Naive B cell (primary cell): Measurements from ENCODE around the gene FARS2. TPM values are rescaled to one million over a fixed set of nuclear protein-coding genes. Genes with fewer than 3 reads are reported as not detected.
A peak's percentile ranks its signal among the peaks of the same experiment; 100 is the strongest.

Source experiments
- ATAC-seq, 2 donors: fragments of 150-1000 bp; cut with Tn5 transposase; 2 replicates each; pipeline ENCODE4 v1.10.0; 2021; ENCODE audit warnings: low read depth in 2 of 2, mild to moderate bottlenecking in 2 of 2, moderate library complexity in 2 of 2
- DNase-seq: peaks from one replicate; pipeline ENCODE4 v3.0.0; 2022
- H3K27ac Mint-ChIP-seq, 6 donors: one replicate each; pipeline ENCODE4 v1.8.0; 2020 to 2022; ENCODE audit warnings: mild to moderate bottlenecking in 6 of 6, mixed read lengths in 6 of 6, moderate library complexity in 5 of 6, inconsistent platforms in 2 of 6
- H3K27me3 Mint-ChIP-seq, 3 donors: one replicate each; pipeline ENCODE4 v1.8.0; 2021 to 2022; ENCODE audit warnings: mixed read lengths in 3 of 3, mild to moderate bottlenecking in 1 of 3
- H3K36me3 Mint-ChIP-seq, 2 donors: one replicate each; pipeline ENCODE4 v1.8.0; 2020 to 2022; ENCODE audit warnings: mixed read lengths in 2 of 2, inconsistent platforms in 1 of 2, mild to moderate bottlenecking in 1 of 2
- H3K4me1 Mint-ChIP-seq, 3 donors: one replicate each; pipeline ENCODE4 v1.8.0; 2020 to 2022; ENCODE audit warnings: mixed read lengths in 3 of 3, inconsistent platforms in 1 of 3, mild to moderate bottlenecking in 1 of 3, moderate library complexity in 1 of 3
- H3K4me3 Mint-ChIP-seq, 8 donors: one replicate each; pipeline ENCODE4 v1.8.0; 2020 to 2022; ENCODE audit warnings: mild to moderate bottlenecking in 8 of 8, mixed read lengths in 8 of 8, moderate library complexity in 8 of 8, inconsistent platforms in 2 of 8
- H3K9me3 Mint-ChIP-seq, 7 donors: one replicate each; pipeline ENCODE4 v1.8.0; 2020 to 2022; ENCODE audit warnings: mixed read lengths in 7 of 7, mild to moderate bottlenecking in 5 of 7, inconsistent platforms in 2 of 7, moderate library complexity in 1 of 7
- polyA plus RNA-seq, 6 donors: library from polyadenylated mRNA; unstranded; fragments of 300-500 nt; fragmentation: Illumina TruSeq; gene quantifications; one replicate each; pipeline ENCODE4 v1.2.3, GENCODE V29; 2021; ENCODE audit warnings: low read depth in 6 of 6

FARS2 gene
- polyA plus RNA-seq, 6 donors from 2014 or later = 25.7 to 35.9 (median 27.6) TPM

GRCh38 chr6:5671601-5672559, 410.6 kb downstream of the FARS2 start:
- peaks cover 15 to 30% (median 29%) of the 10 kb centered on the region in 3 donors for H3K4me1 Mint-ChIP-seq
- ATAC-seq (no peak), DNase-seq (no peak)
- no peaks in the 10 kb centered on the region for H3K9me3 Mint-ChIP-seq
- H3K4me3 Mint-ChIP-seq = peak overlapping the region in 5 of 8 donors; percentile 7 to 73 (median 19)
- H3K27ac Mint-ChIP-seq = peak overlapping the region; percentile 63 to 94 (median 80)
- no peaks in the 10 kb centered on the region for H3K27me3 Mint-ChIP-seq
- H3K36me3 Mint-ChIP-seq = no peaks in the 10 kb centered on the region

GRCh38 chr6:5672581-5673011, 411.3 kb downstream of the FARS2 start:
- no peak for DNase-seq
- Mint-ChIP-seq H3K9me3 (no peaks in the 10 kb centered on the region), H3K27ac (peak overlapping the region in 1 of 6 donors; percentile 88), H3K27me3 (no peaks in the 10 kb centered on the region), H3K4me3 (peak overlapping the region in 1 of 8 donors; percentile 7), H3K4me1 (peaks cover 14 to 29% (median 26%) of the 10 kb centered on the region in 3 donors), H3K36me3 (peaks cover 0 to 2% of the 10 kb centered on the region in 2 donors)
- no peak for ATAC-seq

GRCh38 chr6:5673019-5673790, 411.9 kb downstream of the FARS2 start:
- no peak for ATAC-seq
- H3K27me3 Mint-ChIP-seq = no peaks in the 10 kb centered on the region
- no peak overlapping the region for H3K4me3 Mint-ChIP-seq
- peaks cover 0 to 7% of the 10 kb centered on the region in 2 donors for H3K36me3 Mint-ChIP-seq
- peaks cover 14 to 25% (median 23%) of the 10 kb centered on the region in 3 donors for H3K4me1 Mint-ChIP-seq
- DNase-seq = no peak
- no peak overlapping the region for H3K27ac Mint-ChIP-seq
- no peaks in the 10 kb centered on the region for H3K9me3 Mint-ChIP-seq

GRCh38 chr6:5674141-5674540, 412.8 kb downstream of the FARS2 start:
- DNase-seq = no peak
- no peaks in the 10 kb centered on the region for H3K9me3 Mint-ChIP-seq
- peaks cover 0 to 7% of the 10 kb centered on the region in 2 donors for H3K36me3 Mint-ChIP-seq
- ATAC-seq = no peak
- peak overlapping the region in 2 of 6 donors; percentile 6 to 33 for H3K27ac Mint-ChIP-seq
- no peaks in the 10 kb centered on the region for H3K27me3 Mint-ChIP-seq
- no peak overlapping the region for H3K4me3 Mint-ChIP-seq
- H3K4me1 Mint-ChIP-seq = peaks cover 15 to 28% (median 28%) of the 10 kb centered on the region in 3 donors

- Mint-ChIP-seq H3K4me3 (no peak overlapping the region), H3K27ac (no peak overlapping the region)
Observed at GRCh38 chr6:5674721-5675120, 413.4 kb downstream of the FARS2 start.

GRCh38 chr6:5676701-5677100, 415.4 kb downstream of the FARS2 start:
- Mint-ChIP-seq H3K36me3 (peaks cover 0 to 7% of the 10 kb centered on the region in 2 donors), H3K4me1 (peaks cover 32 to 43% (median 42%) of the 10 kb centered on the region in 3 donors), H3K27me3 (no peaks in the 10 kb centered on the region), H3K9me3 (no peaks in the 10 kb centered on the region), H3K27ac (no peak overlapping the region), H3K4me3 (no peak overlapping the region)
- ATAC-seq (no peak), DNase-seq (no peak)

More at GRCh38 chr6:5674721-5675120, 413.4 kb downstream of the FARS2 start:
- peaks cover 20 to 34% (median 34%) of the 10 kb centered on the region in 3 donors for H3K4me1 Mint-ChIP-seq
- ATAC-seq (no peak), DNase-seq (no peak)
- H3K9me3 Mint-ChIP-seq = no peaks in the 10 kb centered on the region
- H3K36me3 Mint-ChIP-seq = peaks cover 0 to 7% of the 10 kb centered on the region in 2 donors
- no peaks in the 10 kb centered on the region for H3K27me3 Mint-ChIP-seq

- DNase-seq (no peak), ATAC-seq (no peak)
- H3K9me3 Mint-ChIP-seq = no peaks in the 10 kb centered on the region
- peaks cover 0 to 7% of the 10 kb centered on the region in 2 donors for H3K36me3 Mint-ChIP-seq
- peak overlapping the region in 1 of 8 donors; percentile 10 for H3K4me3 Mint-ChIP-seq
- H3K4me1 Mint-ChIP-seq = peaks cover 33 to 41% (median 38%) of the 10 kb centered on the region in 3 donors
- no peaks in the 10 kb centered on the region for H3K27me3 Mint-ChIP-seq
- H3K27ac Mint-ChIP-seq = peak overlapping the region in 4 of 6 donors; percentile 14 to 85 (median 78)
Observed at GRCh38 chr6:5677219-5678000, 416.1 kb downstream of the FARS2 start.

- ATAC-seq (no peak), DNase-seq (no peak)
- H3K4me3 Mint-ChIP-seq = peak overlapping the region in 6 of 8 donors; percentile 12 to 83 (median 64)
- peak overlapping the region in 5 of 6 donors; percentile 78 to 93 (median 89) for H3K27ac Mint-ChIP-seq
- no peaks in the 10 kb centered on the region for H3K27me3 Mint-ChIP-seq
- peaks cover 0 to 10% (median 3%) of the 10 kb centered on the region in 7 donors for H3K9me3 Mint-ChIP-seq
- H3K4me1 Mint-ChIP-seq = peaks cover 33 to 37% (median 37%) of the 10 kb centered on the region in 3 donors
- peaks cover 0 to 7% of the 10 kb centered on the region in 2 donors for H3K36me3 Mint-ChIP-seq
Observed at GRCh38 chr6:5679270-5679669, 418.0 kb downstream of the FARS2 start.

GRCh38 chr6:5679691-5680090, 418.4 kb downstream of the FARS2 start:
- H3K27me3 Mint-ChIP-seq = no peaks in the 10 kb centered on the region
- H3K27ac Mint-ChIP-seq = peak overlapping the region in 5 of 6 donors; percentile 78 to 93 (median 89)
- H3K36me3 Mint-ChIP-seq = peaks cover 0 to 7% of the 10 kb centered on the region in 2 donors
- peaks cover 33 to 37% (median 37%) of the 10 kb centered on the region in 3 donors for H3K4me1 Mint-ChIP-seq
- ATAC-seq (peak; percentile 64 to 70), DNase-seq (peak; percentile 39)
- peaks cover 0 to 10% (median 3%) of the 10 kb centered on the region in 7 donors for H3K9me3 Mint-ChIP-seq
- peak overlapping the region; percentile 18 to 88 (median 82) for H3K4me3 Mint-ChIP-seq

- H3K36me3 Mint-ChIP-seq = peaks cover 0 to 7% of the 10 kb centered on the region in 2 donors
- peaks cover 0 to 10% (median 3%) of the 10 kb centered on the region in 7 donors for H3K9me3 Mint-ChIP-seq
- H3K4me1 Mint-ChIP-seq = peaks cover 33 to 37% (median 37%) of the 10 kb centered on the region in 3 donors
- H3K27ac Mint-ChIP-seq = peak overlapping the region in 4 of 6 donors; percentile 78 to 93 (median 87)
- H3K27me3 Mint-ChIP-seq = no peaks in the 10 kb centered on the region
- H3K4me3 Mint-ChIP-seq = peak overlapping the region; percentile 18 to 88 (median 82)
- no peak for DNase-seq
- ATAC-seq = peak; percentile 43 to 44
Observed at GRCh38 chr6:5680095-5680494, 418.8 kb downstream of the FARS2 start.

GRCh38 chr6:5681480-5681879, 420.2 kb downstream of the FARS2 start:
- H3K9me3 Mint-ChIP-seq = peaks cover 0 to 10% (median 3%) of the 10 kb centered on the region in 7 donors
- peaks cover 33 to 37% (median 37%) of the 10 kb centered on the region in 3 donors for H3K4me1 Mint-ChIP-seq
- H3K4me3 Mint-ChIP-seq = peak overlapping the region in 6 of 8 donors; percentile 11 to 68 (median 32)
- H3K27me3 Mint-ChIP-seq = no peaks in the 10 kb centered on the region
- H3K27ac Mint-ChIP-seq = peak overlapping the region; percentile 11 to 81 (median 50)
- peaks cover 0 to 7% of the 10 kb centered on the region in 2 donors for H3K36me3 Mint-ChIP-seq
- ATAC-seq (peak; percentile 85 to 87), DNase-seq (peak; percentile 40)

- no peaks in the 10 kb centered on the region for H3K27me3 Mint-ChIP-seq
- peaks cover 0 to 12% (median 3%) of the 10 kb centered on the region in 7 donors for H3K9me3 Mint-ChIP-seq
- peaks cover 0 to 6% of the 10 kb centered on the region in 2 donors for H3K36me3 Mint-ChIP-seq
- H3K27ac Mint-ChIP-seq = peak overlapping the region in 2 of 6 donors; percentile 5 to 28
- peaks cover 33 to 37% (median 37%) of the 10 kb centered on the region in 3 donors for H3K4me1 Mint-ChIP-seq
- DNase-seq (no peak), ATAC-seq (no peak)
- H3K4me3 Mint-ChIP-seq = peak overlapping the region in 1 of 8 donors; percentile 15
Observed at GRCh38 chr6:5682530-5682929, 421.2 kb downstream of the FARS2 start.
